Stimulated activated CD8-positive, alpha-beta memory T cell treated with anti-CD3 and anti-CD28 coated beads, Interleukin-7, amount 100 ng/mL, for 4 hours (primary cell): ENCODE results near the gene GIMAP1.
A peak's percentile ranks its signal among the peaks of the same experiment; 100 is the strongest.
"Not testable (repeated sequence)": the region's sequence is repeated elsewhere in the genome, so short reads cannot be mapped to it uniquely, and the experiment has no call there.

Source experiments
- DNase-seq, 2 donors: peaks; one replicate each; pipeline ENCODE4 v3.0.0-alpha.2; 2020; ENCODE audit warnings: low read depth in 2 of 2

Gene GIMAP1

DNA sequence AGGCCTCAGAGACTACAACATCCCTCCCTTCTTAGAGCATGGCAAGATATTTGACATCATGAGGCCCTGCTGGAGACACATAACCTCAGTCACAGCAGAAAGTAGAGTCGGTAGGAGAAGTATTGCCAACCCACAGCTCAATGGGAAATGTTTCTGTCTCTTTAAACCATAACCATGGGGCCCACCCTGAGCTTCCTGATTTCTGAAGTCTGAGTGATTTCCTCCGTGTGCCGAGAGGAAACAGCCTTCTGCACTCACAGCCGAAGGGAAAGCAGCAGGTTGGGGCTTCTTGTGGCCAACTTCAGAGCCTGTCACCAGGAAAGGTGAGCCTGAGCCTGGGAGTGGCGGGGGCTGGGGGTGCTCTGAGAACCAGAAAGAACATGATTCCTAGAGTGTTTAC is at the start of gene GIMAP1:
Gene GIMAP1 (plus strand): TSS at position 246 of the 400 bp plus-strand sequence. CDS start 2,435 bp downstream, outside the sequence.
- peak in 1 of 2 donors; percentile 41 for DNase-seq

DNA sequence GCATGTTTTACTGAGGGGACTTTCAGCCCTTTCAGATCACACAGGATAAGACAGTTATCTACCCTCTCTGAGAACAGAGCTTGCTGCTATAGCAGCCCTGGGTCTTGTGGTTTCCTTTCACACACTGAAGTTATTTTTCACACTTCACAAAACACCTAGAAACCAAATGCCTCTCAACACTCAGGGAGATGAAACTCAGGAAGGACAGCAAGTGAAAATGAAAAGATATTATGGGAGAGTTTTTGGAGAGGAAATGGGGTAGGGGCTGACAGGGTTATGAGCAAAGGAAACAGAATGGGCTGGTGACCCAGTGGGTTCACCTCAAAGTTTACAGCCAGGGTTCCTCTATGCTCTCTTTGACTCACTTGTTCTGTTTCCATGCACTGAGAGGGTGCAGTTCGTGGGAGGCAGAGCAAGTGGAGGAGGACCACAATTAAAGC is 47.9 kb upstream of the GIMAP1 start:
- peak; percentile 61 to 72 for DNase-seq

DNA sequence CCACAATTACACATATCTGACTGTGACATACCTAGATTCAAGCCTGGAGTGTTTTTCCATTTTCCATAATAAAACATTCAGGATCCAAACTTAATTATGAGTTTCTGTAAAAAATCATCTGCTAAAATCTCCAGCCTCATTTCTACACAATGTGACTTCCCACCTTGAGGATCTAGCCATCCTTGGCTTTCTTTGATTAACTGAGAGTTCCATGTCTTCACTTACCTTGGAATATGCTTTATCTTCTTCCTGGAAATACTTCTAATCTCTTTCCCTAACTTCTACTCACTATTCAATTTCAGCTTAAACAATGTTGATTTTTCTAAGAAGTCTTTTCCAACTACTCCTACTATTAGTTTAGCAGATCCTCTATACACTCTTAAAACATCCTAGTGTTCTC is 47.4 kb upstream of the GIMAP1 start:
- no peak for DNase-seq

DNA sequence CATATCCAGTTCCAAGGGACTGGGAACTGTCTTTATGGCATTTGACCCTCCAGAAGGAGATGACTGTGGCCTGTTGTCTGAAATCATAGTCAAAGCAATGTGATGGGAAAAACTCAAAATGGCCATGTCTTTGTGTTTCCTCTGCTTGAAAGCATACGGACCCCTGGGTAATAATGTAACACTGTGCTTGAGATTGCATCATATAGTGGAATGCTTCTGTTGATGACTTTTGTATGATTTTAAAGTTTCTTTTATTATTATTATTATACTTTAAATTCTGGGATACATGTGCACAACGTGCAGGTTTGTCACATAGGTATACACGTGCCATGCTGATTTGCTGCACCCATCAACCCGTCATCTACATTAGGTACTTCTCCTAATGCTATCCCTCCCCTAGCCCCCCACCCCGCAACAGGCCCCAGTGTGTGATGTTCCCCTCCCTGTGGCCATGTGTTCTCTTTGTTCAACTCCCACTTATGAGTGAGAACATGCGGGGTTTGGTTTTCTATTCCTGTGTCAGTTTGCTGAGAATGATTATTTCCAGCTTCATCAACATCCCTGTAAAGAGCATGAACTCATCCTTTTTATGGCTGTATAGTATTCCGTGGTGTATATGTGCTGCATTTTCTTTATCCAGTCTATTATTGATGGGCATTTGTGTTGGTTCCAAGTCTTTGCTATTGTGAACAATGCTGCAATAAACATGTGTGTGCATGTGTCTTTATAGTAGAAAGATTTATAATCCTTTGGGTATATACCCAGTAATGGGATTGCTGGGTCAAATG is 44.4 kb upstream of the GIMAP1 start:
- DNase-seq, result not testable (repeated sequence)

- DNase-seq, result no peak
Measured at GRCh38 chr7:150675714-150676113, 40.7 kb upstream of the GIMAP1 start.

- DNase-seq, result not testable (repeated sequence)
Measured at GRCh38 chr7:150676276-150676675, 40.1 kb upstream of the GIMAP1 start.

DNA sequence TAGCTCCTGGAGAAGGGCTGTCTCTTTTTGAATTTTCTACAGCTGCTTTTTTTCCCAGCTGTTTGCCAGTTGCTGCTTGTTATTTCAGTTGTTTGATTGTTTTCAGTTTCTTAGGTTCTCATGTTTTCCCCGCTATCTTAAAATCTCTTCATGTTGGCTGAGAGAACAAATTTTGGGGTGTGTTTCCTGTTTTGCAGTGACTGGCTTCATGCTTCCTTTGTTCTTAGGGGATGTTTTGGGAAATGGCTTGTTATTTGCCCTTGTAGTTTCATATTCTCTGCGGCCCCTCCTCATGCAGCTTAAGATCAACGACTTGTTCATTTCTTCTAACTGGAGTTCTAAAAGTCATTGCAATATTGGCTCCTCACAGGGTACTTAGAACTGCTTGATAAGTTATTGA is 39.6 kb upstream of the GIMAP1 start:
- DNase-seq, result not testable (repeated sequence)

GRCh38 chr7:150678601-150679000 is 37.8 kb upstream of the GIMAP1 start:
- not testable (repeated sequence) for DNase-seq

GRCh38 chr7:150680364-150680763 is 36.0 kb upstream of the GIMAP1 start:
- not testable (repeated sequence) for DNase-seq

- peak in 1 of 2 donors; percentile 29 for DNase-seq
Measured at GRCh38 chr7:150685219-150686029, 31.0 kb upstream of the GIMAP1 start, which contains the start of gene GIMAP2. TSS of gene GIMAP2 (plus strand) at chr7:150685706. CDS start at chr7:150687060, 1,354 bp downstream.

DNA sequence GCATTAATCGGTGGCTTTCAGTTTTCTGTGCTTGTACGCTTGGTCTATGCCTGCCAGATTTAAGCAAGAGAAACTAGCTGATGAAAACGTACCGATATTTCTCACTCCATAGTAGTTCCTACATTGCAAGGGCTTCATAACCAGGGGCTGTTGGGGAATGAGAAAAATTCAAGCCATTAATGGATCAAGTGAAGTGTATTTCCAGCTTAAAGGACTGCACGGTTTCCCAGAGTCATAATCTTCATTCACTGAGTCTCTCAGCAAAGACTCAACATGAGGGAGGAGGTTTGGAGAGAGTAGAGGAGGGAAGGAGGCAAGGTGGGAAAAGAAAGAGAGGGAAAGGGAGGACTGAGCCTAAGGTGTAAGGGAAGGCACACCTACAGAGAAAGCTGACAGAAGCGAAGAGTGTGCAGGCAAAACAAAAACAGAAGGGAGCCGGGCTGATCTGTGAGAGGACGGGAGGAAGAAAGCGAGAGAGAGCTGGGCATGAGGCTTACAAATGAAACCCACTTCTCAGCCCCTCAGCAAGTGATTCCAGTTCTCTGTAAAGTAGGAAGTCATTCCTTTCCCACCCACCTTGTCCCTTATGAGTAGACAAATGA is 30.3 kb upstream of the GIMAP1 start:
- DNase-seq, result no peak

DNA sequence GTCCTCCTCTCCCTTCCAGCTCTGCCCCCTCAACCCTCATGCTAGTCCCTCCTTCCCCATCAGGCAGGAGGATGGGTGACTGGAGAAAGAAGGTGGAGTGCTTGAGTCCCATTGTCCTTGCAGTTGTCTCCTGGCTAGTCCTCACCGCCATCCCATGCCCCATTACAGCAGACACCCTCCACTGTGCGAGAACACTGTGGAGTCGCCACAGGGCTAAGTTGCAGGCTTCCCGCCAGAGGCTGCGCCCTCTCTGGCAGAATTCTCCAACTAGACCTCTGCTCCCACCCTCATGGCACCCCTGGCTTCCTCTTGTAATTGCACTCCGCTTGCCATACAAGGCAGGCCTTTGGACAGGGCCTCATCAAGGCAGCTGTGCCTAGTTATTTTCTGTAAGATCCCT is 27.8 kb upstream of the GIMAP1 start:
- no peak for DNase-seq

GRCh38 chr7:150695654-150696053 is 20.8 kb upstream of the GIMAP1 start:
- DNase-seq, result no peak

DNA sequence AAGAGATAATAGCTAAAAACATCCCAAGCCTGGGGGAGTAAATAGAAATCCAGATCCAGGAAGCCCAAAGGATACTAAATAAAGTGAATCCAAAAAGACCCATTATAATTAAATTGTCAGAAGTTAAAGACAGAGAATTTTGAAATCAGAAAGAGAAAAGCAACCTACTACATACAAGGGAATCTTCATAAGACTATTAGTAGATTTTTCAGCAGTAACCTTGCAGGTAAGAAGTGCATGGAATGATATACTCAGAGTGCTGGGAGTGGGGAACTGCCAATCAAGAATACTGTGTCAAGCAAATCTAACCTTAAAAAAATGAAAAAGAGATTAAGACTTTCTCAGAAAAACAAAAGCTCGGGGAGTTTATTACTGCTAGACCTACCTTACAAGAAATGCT is 13.2 kb upstream of the GIMAP1 start:
- DNase-seq, result no peak

DNA sequence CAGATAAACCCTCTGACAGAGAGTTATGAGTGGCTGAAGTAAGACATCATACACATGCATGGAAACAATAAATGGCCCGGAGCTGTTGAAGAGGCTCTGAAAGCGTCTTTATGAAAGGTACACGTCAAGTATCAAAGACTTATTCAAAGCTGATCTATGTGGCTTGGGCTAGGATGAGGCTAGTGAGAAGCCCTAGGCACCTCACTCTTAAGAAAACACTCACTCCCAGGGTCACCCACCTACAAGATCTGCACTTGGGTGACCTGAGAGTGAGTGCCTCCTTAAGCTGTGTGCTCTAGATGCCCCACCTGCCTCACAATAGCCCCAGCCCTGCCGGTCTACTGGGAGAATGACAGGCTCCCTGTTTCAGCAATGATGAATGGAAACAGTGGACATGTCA is 1.1 kb upstream of the GIMAP1 start:
- no peak for DNase-seq

DNA sequence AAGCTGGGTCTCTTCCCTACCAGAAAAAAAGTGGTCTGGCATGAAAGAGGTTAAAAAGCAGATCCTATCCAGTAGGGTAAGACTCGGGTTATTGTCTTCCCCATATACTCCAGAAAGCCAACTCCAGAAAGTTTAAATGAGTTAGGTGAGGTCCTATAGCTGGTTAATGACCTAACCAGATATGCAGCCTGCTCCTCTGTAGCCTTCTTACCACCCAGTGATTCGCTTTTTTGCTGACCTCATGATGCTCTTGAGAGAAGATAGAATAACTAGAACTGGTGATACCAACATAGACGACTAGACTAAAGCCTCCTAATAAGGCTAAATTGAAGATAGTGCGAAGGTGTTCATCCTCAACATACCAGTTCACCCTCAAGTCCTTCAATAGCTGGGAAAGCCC is 675 bp upstream of the GIMAP1 start:
- DNase-seq, result no peak

- no peak for DNase-seq
Measured at GRCh38 chr7:150716939-150717338, 526 bp downstream of the GIMAP1 start.

GRCh38 chr7:150717814-150718420 is 1.5 kb downstream of the GIMAP1 start:
- no peak for DNase-seq

GRCh38 chr7:150719436-150719835 is 3.0 kb downstream of the GIMAP1 start:
- no peak for DNase-seq

GRCh38 chr7:150719960-150720891 is 3.8 kb downstream of the GIMAP1 start:
- no peak for DNase-seq

GRCh38 chr7:150721970-150722373 is 5.6 kb downstream of the GIMAP1 start:
- DNase-seq, result no peak
